SK-N-SH (cell line): ENCODE data around the gene BIRC6. TPM values are rescaled to one million over a fixed set of nuclear protein-coding genes. Genes with fewer than 3 reads are reported as not detected.

Experiments used
- CTCF ChIA-PET: fragments of 300-600, 350-600 bp; formaldehyde crosslinking; extraction: SDS; loops from one replicate; lab custom pipeline; 2021; lab: Yijun Ruan, JAX
- POLR2A ChIA-PET: fragments of 350-600 bp; sonication (Branson Sonifier 250); formaldehyde crosslinking; extraction: SDS; loops from one replicate; lab custom pipeline; 2020; ENCODE audit warnings: antibody characterized with exemption, inconsistent platforms; lab: Yijun Ruan, JAX
- DNase-seq: peaks from one replicate; pipeline ENCODE4 v3.0.0; 2012
- H2AFZ ChIP-seq: fragments of 200-600 bp; sonication (generic); 2 replicates; pipeline ENCODE4 v1.8.1; 2016; ENCODE audit warnings: antibody characterized with exemption, mild to moderate bottlenecking, low read depth
- H3F3A ChIP-seq: fragments of 200-600 bp; sonication (generic); replicated peaks from 2 replicates; pipeline ENCODE3; 2016; ENCODE audit warnings: antibody characterized with exemption, mild to moderate bottlenecking; ENCODE audit not compliant: insufficient read depth
- H3K27ac ChIP-seq, 2 experiments: fragments of 200-500 bp in 1 of 2; fragments of 200-600 bp in 1 of 2; sonication (Bioruptor generic) in 1 of 2; sonication (generic), shearing (Covaris generic) in 1 of 2; 2 replicates each; pipeline versions ENCODE4 v1.5.1 to v1.6.1; 2014 to 2016; ENCODE audit warnings: low read depth in 2 of 2, inconsistent platforms in 1 of 2, low read length in 1 of 2, mild to moderate bottlenecking in 1 of 2, mixed read lengths in 1 of 2
- H3K27me3 ChIP-seq: fragments of 200-600 bp; sonication (generic), shearing (Covaris generic); 2 replicates; pipeline ENCODE4 v1.6.1; 2016; ENCODE audit warnings: mixed run types; ENCODE audit not compliant: insufficient read depth
- H3K36me3 ChIP-seq, 2 experiments: fragments of 200-500 bp in 1 of 2; fragments of 200-600 bp in 1 of 2; sonication (Bioruptor generic) in 1 of 2; sonication (generic) in 1 of 2; replicated peaks in 1 of 2; 2 replicates each; pipeline versions ENCODE3 to v1.5.1; 2014 to 2016; ENCODE audit warnings: low read length in 1 of 2, mild to moderate bottlenecking in 1 of 2; ENCODE audit not compliant: insufficient read depth in 2 of 2, control insufficient read depth in 1 of 2
- H3K4me1 ChIP-seq, 2 experiments: fragments of 200-500 bp in 1 of 2; fragments of 200-600 bp in 1 of 2; sonication (Bioruptor generic) in 1 of 2; sonication (generic), shearing (Covaris generic) in 1 of 2; 2 replicates each; pipeline versions ENCODE4 v1.5.1 to v1.6.1; 2014 to 2016; ENCODE audit warnings: low read depth in 1 of 2, low read length in 1 of 2, mixed run types in 1 of 2; ENCODE audit not compliant: insufficient read depth in 2 of 2, control insufficient read depth in 1 of 2
- H3K4me2 ChIP-seq: fragments of 200-600 bp; sonication (generic), shearing (Covaris generic); 2 replicates; pipeline ENCODE4 v1.6.1; 2017; ENCODE audit warnings: mixed run types
- H3K4me3 ChIP-seq, 2 experiments: fragments of 200-500 bp in 1 of 2; fragments of 200-600 bp in 1 of 2; sonication (Bioruptor generic) in 1 of 2; sonication (generic), shearing (Covaris generic) in 1 of 2; 2 replicates each; pipeline versions ENCODE4 v1.5.1 to v1.8.1; 2014 to 2016; ENCODE audit warnings: low read depth in 2 of 2, inconsistent platforms in 1 of 2, low read length in 1 of 2, mild to moderate bottlenecking in 1 of 2, mixed read lengths in 1 of 2, moderate library complexity in 1 of 2
- H3K79me2 ChIP-seq: fragments of 200-600 bp; sonication (generic); 2 replicates; pipeline ENCODE4 v1.8.1; 2017; ENCODE audit warnings: mild to moderate bottlenecking; ENCODE audit not compliant: insufficient read depth
- H3K9ac ChIP-seq: fragments of 200-600 bp; sonication (generic); 2 replicates; pipeline ENCODE4 v1.6.1; 2017; ENCODE audit warnings: mixed run types
- H3K9me2 ChIP-seq: fragments of 200-600 bp; sonication (generic); 2 replicates; pipeline ENCODE4 v1.6.1; 2017; ENCODE audit warnings: mixed run types
- H3K9me3 ChIP-seq: fragments of 200-600 bp; sonication (generic); 2 replicates; pipeline ENCODE4 v1.6.1; 2017; ENCODE audit warnings: mixed run types, mild to moderate bottlenecking, moderate library complexity
- H4K20me1 ChIP-seq: fragments of 200-600 bp; sonication (generic); 2 replicates; pipeline ENCODE4 v1.6.1; 2017; ENCODE audit warnings: mild to moderate bottlenecking, mixed run types; ENCODE audit not compliant: insufficient read depth
- EP300 ChIP-seq, 2 experiments: IDR thresholded peaks; 2 replicates each; pipeline versions ENCODE4 v1.4.0 to v1.6.1; 2012; ENCODE audit warnings: borderline replicate concordance in 1 of 2, low read depth in 1 of 2, low read length in 1 of 2
- FOSL2 ChIP-seq: IDR thresholded peaks from 2 replicates; pipeline ENCODE4 v1.4.0; 2012; ENCODE audit warnings: low read depth, mild to moderate bottlenecking, moderate library complexity, borderline replicate concordance
- FOXM1 ChIP-seq: IDR thresholded peaks from 2 replicates; pipeline ENCODE4 v1.4.0; 2012; ENCODE audit warnings: low read depth, mild to moderate bottlenecking
- GATA2 ChIP-seq: sonication (generic); formaldehyde crosslinking; IDR thresholded peaks from 2 replicates; pipeline ENCODE4 v1.5.0; 2020; ENCODE audit warnings: mild to moderate bottlenecking, missing genetic modification reagents
- JUND ChIP-seq: IDR thresholded peaks from 2 replicates; pipeline ENCODE4 v1.4.0; 2012
- POLR2AphosphoS5 ChIP-seq: IDR thresholded peaks from 2 replicates; pipeline ENCODE4 v1.6.1; 2012; ENCODE audit warnings: low read depth, low read length
- RAD21 ChIP-seq: IDR thresholded peaks from 2 replicates; pipeline ENCODE4 v1.6.1; 2012; ENCODE audit warnings: mild to moderate bottlenecking, low read length
- RXRA ChIP-seq: IDR thresholded peaks from 2 replicates; pipeline ENCODE4 v1.4.0; 2012; ENCODE audit warnings: low read depth, mild to moderate bottlenecking, borderline replicate concordance
- SIN3A ChIP-seq: IDR thresholded peaks from 2 replicates; pipeline ENCODE4 v1.6.1; 2012; ENCODE audit warnings: low read depth, mild to moderate bottlenecking, low read length, moderate library complexity, borderline replicate concordance
- SMC3 ChIP-seq: IDR thresholded peaks from 2 replicates; pipeline ENCODE4 v1.6.1; 2012; ENCODE audit warnings: low read depth, low read length, improper control_type of control experiment
- TAF1 ChIP-seq: IDR thresholded peaks from 2 replicates; pipeline ENCODE4 v1.6.1; 2012; ENCODE audit warnings: low read depth, mild to moderate bottlenecking, low read length, moderate library complexity, borderline replicate concordance
- TCF12 ChIP-seq: IDR thresholded peaks from 2 replicates; pipeline ENCODE4 v1.4.0; 2012
- WGBS: methylation state at CpG from one replicate; pipeline ENCODE4 v1.1.6; 2017; ENCODE audit warnings: low lambda C conversion rate; 5-methylcytosine and 5-hydroxymethylcytosine counted together
- polyA plus RNA-seq, 3 experiments: library from polyadenylated mRNA; depleted of rRNA; stranded (reverse); fragments of >200 nt; gene quantifications; 2 replicates each; pipeline ENCODE4 v1.2.3, GENCODE V29; 2012
- TF ChIP-seq, protein P1 (sequence below): fragments of 150-350 bp; IDR thresholded peaks from 2 replicates; pipeline ENCODE4 v1.6.1; 2016; ENCODE audit warnings: mild to moderate bottlenecking, low read depth, low read length
- TF ChIP-seq, protein P2 (sequence below): IDR thresholded peaks from 2 replicates; pipeline ENCODE4 v1.4.0; 2012; ENCODE audit warnings: low read depth, borderline replicate concordance
- TF ChIP-seq, protein P3 (sequence below): IDR thresholded peaks from 2 replicates; pipeline ENCODE4 v1.6.1; 2012; ENCODE audit warnings: mild to moderate bottlenecking, low read depth, low read length, moderate library complexity

BIRC6 gene
- polyA plus RNA-seq, 1 of the 3 experiments (the other 2 are of a cell fraction), result 28.9 TPM

DNA sequence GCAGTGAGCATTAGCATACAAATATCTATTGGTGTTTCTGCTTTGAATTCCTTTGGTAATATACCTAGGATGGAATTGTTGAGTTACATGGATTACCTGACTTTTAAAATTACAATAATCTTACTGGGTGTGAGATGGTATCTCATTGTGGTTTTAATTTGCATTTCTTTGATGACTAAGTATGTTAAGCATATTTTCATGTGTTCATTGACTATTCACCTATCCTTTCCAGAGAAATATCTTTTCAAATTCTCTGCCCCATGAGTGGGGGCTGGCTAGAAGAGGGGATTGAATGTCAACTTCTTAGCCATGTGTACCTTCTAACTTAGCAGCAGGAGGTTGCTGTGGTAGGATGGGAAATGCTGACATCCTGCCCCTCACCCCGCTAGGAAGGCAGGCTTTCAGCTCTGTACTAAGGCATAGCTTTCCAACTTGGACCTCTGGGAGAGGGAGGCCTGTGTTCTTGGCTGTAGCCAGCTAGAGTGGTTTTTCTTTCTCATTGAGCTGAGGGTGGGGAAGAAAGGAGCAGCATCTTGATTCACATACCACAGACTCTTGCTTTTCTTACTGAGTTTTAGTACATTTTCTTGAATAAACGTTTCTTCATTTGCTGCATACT, 207.7 kb downstream of the BIRC6 start:
- H2AFZ ChIP-seq, result no peak overlapping the region
- peaks cover 18% of the 10 kb centered on the region for H3K9me3 ChIP-seq
- ChIA-PET CTCF (interaction anchor here (1.3 kb wide), 1 partner anchor 13 kb away, joined by 3 read pairs; no protein-coding TSS in a partner anchor), POLR2A (no interaction called here)
- H3K9me2 ChIP-seq, result no peaks in the 10 kb centered on the region
- no peaks in the 10 kb centered on the region for H3F3A ChIP-seq
- H3K79me2 ChIP-seq, result peaks cover 18% of the 10 kb centered on the region; the same call in 1 of the 2 replicates
- H3K4me1 ChIP-seq, result no peaks in the 10 kb centered on the region
- no peak overlapping the region for H3K27ac ChIP-seq
- H4K20me1 ChIP-seq, result no peaks in the 10 kb centered on the region
- no peak overlapping the region for H3K9ac ChIP-seq
- no peak overlapping the region for H3K4me3 ChIP-seq
- H3K4me2 ChIP-seq, result no peak overlapping the region
- H3K36me3 ChIP-seq, result peaks cover 12 to 51% of the 10 kb centered on the region in 2 experiments
- TF ChIP-seq SMC3 (no peak), JUND (no peak), RXRA (no peak), GATA2 (no peak), TAF1 (no peak), FOSL2 (no peak), RAD21 (no peak), EP300 (IDR thresholded peaks at IDR 0.05; ENCODE audit: borderline replicate concordance in 1 of 2, low read depth in 1 of 2, low read length in 1 of 2) (no peak), SIN3A (no peak), POLR2AphosphoS5 (no peak)
- TF ChIP-seq, protein P1, sequence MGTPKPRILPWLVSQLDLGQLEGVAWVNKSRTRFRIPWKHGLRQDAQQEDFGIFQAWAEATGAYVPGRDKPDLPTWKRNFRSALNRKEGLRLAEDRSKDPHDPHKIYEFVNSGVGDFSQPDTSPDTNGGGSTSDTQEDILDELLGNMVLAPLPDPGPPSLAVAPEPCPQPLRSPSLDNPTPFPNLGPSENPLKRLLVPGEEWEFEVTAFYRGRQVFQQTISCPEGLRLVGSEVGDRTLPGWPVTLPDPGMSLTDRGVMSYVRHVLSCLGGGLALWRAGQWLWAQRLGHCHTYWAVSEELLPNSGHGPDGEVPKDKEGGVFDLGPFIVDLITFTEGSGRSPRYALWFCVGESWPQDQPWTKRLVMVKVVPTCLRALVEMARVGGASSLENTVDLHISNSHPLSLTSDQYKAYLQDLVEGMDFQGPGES, result no peak
- TF ChIP-seq, protein P2, sequence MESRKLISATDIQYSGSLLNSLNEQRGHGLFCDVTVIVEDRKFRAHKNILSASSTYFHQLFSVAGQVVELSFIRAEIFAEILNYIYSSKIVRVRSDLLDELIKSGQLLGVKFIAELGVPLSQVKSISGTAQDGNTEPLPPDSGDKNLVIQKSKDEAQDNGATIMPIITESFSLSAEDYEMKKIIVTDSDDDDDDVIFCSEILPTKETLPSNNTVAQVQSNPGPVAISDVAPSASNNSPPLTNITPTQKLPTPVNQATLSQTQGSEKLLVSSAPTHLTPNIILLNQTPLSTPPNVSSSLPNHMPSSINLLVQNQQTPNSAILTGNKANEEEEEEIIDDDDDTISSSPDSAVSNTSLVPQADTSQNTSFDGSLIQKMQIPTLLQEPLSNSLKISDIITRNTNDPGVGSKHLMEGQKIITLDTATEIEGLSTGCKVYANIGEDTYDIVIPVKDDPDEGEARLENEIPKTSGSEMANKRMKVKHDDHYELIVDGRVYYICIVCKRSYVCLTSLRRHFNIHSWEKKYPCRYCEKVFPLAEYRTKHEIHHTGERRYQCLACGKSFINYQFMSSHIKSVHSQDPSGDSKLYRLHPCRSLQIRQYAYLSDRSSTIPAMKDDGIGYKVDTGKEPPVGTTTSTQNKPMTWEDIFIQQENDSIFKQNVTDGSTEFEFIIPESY, result no peak
- 98% methylated on average over 2 of the region's 2 CpGs for WGBS
- no peak for DNase-seq
- no peaks in the 10 kb centered on the region for H3K27me3 ChIP-seq

DNA sequence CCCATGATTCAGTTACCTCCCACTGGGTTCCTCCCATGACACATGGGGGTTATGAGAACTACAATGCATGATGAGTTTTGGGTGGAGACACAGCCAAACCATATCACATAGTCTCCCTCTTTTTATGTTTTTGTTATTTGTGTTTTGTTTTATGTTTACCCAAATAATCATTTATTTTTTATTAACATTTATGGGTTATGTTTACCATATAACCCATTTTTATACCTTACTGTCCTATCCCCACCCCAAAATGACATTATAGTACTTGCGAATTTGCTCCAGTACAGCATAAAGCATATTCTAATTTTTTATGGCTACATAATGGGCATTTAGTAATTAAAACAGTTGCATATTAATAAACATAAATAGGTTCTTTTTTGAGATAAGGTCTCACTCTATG, 209.1 kb downstream of the BIRC6 start:
- ChIA-PET POLR2A (no interaction called here), CTCF (interaction anchor here (0.7 kb wide), 1 partner anchor 11 kb away, joined by 3 read pairs; no protein-coding TSS in a partner anchor)
- WGBS, result 99% methylated on average over 1 of the region's 1 CpG
- Histone ChIP-seq H3K27ac (no peak overlapping the region), H3K4me3 (no peak overlapping the region), H2AFZ (no peak overlapping the region), H3K9me2 (no peaks in the 10 kb centered on the region), H3K9me3 (peaks cover 18% of the 10 kb centered on the region), H3K4me2 (no peak overlapping the region), H3K79me2 (peaks cover 25% of the 10 kb centered on the region), H3K4me1 (no peaks in the 10 kb centered on the region), H3K36me3 (peaks cover 10 to 61% of the 10 kb centered on the region in 2 experiments)
- TF ChIP-seq TCF12 (no peak), FOXM1 (no peak), FOSL2 (no peak)
- TF ChIP-seq, protein P3, sequence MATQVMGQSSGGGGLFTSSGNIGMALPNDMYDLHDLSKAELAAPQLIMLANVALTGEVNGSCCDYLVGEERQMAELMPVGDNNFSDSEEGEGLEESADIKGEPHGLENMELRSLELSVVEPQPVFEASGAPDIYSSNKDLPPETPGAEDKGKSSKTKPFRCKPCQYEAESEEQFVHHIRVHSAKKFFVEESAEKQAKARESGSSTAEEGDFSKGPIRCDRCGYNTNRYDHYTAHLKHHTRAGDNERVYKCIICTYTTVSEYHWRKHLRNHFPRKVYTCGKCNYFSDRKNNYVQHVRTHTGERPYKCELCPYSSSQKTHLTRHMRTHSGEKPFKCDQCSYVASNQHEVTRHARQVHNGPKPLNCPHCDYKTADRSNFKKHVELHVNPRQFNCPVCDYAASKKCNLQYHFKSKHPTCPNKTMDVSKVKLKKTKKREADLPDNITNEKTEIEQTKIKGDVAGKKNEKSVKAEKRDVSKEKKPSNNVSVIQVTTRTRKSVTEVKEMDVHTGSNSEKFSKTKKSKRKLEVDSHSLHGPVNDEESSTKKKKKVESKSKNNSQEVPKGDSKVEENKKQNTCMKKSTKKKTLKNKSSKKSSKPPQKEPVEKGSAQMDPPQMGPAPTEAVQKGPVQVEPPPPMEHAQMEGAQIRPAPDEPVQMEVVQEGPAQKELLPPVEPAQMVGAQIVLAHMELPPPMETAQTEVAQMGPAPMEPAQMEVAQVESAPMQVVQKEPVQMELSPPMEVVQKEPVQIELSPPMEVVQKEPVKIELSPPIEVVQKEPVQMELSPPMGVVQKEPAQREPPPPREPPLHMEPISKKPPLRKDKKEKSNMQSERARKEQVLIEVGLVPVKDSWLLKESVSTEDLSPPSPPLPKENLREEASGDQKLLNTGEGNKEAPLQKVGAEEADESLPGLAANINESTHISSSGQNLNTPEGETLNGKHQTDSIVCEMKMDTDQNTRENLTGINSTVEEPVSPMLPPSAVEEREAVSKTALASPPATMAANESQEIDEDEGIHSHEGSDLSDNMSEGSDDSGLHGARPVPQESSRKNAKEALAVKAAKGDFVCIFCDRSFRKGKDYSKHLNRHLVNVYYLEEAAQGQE, result no peak
- TF ChIP-seq, protein P2, result no peak
- TF ChIP-seq, all 33 proteins: peak for 0
- Histone ChIP-seq H3K9ac (no peak overlapping the region), H3F3A (no peaks in the 10 kb centered on the region), H4K20me1 (no peaks in the 10 kb centered on the region), H3K27me3 (no peaks in the 10 kb centered on the region)
- no peak for DNase-seq
